ENCODE results near the gene STX18. TPM values are rescaled to one million over a fixed set of nuclear protein-coding genes. Genes with fewer than 3 reads are reported as not detected.
"Not testable (repeated sequence)": the region's sequence is repeated elsewhere in the genome, so short reads cannot be mapped to it uniquely, and the experiment has no call there.

The STX18 gene
- total RNA-seq, 2 donors from 2014 or later: 18.5 to 39.8 TPM

DNA sequence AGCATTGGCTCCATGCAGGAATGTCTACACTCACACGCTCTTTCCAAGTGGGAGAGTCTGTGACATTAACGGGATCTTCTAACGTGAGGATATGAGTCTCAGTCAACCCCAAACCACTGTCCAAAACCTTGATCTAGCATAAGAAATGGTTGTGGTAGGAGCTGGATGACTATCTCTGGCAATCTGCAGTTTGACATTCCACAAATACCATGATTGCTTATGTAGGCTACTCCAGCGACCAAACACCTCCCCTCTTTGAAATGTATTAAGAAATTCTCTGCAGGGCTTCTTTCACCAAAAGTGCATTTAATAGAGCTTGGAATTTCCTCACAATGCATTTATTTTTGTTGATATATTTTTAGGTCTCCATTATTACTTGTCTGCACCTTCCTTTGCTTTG lies 14.1 kb upstream of the STX18 start:
- no peaks in the 10 kb centered on the region for H3K9me3 ChIP-seq
- DNase-seq (ENCODE audit: low spot score): no peak
- H3K4me1 ChIP-seq (ENCODE audit: control insufficient read depth in 1 of 2, low read depth in 2 of 2): no peaks in the 10 kb centered on the region
- ATAC-seq (ENCODE audit: insufficient number of reproducible peaks, low FRiP score, low read depth): no peak
- H3K4me3 ChIP-seq: no peak overlapping the region
- H3K27me3 ChIP-seq (replicated peaks; ENCODE audit: insufficient read depth): no peaks in the 10 kb centered on the region
- H3K36me3 ChIP-seq: no peaks in the 10 kb centered on the region
- no peak overlapping the region for H3K27ac ChIP-seq
- TF ChIP-seq, protein P1, sequence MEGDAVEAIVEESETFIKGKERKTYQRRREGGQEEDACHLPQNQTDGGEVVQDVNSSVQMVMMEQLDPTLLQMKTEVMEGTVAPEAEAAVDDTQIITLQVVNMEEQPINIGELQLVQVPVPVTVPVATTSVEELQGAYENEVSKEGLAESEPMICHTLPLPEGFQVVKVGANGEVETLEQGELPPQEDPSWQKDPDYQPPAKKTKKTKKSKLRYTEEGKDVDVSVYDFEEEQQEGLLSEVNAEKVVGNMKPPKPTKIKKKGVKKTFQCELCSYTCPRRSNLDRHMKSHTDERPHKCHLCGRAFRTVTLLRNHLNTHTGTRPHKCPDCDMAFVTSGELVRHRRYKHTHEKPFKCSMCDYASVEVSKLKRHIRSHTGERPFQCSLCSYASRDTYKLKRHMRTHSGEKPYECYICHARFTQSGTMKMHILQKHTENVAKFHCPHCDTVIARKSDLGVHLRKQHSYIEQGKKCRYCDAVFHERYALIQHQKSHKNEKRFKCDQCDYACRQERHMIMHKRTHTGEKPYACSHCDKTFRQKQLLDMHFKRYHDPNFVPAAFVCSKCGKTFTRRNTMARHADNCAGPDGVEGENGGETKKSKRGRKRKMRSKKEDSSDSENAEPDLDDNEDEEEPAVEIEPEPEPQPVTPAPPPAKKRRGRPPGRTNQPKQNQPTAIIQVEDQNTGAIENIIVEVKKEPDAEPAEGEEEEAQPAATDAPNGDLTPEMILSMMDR (IDR thresholded peaks at IDR 0.05): no peak

- DNase-seq (ENCODE audit: low spot score): no peak
- Histone ChIP-seq H3K27ac (no peak overlapping the region), H3K36me3 (no peaks in the 10 kb centered on the region)
These were observed 12.4 kb upstream of the STX18 start for GRCh38 chr4:4554234-4554633.

GRCh38 chr4:4552042-4552441 lies 10.2 kb upstream of the STX18 start:
- H3K4me1 ChIP-seq (ENCODE audit: control insufficient read depth in 1 of 2, low read depth in 2 of 2); H3K36me3 ChIP-seq; ATAC-seq (ENCODE audit: insufficient number of reproducible peaks, low FRiP score, low read depth); H3K9me3 ChIP-seq; DNase-seq (ENCODE audit: low spot score); H3K27me3 ChIP-seq (replicated peaks; ENCODE audit: insufficient read depth); H3K4me3 ChIP-seq; H3K27ac ChIP-seq: not testable (repeated sequence)

More at GRCh38 chr4:4554234-4554633, 12.4 kb upstream of the STX18 start:
- TF ChIP-seq, protein P1 (IDR thresholded peaks at IDR 0.05): no peak
- Histone ChIP-seq H3K4me1 (ENCODE audit: control insufficient read depth in 1 of 2, low read depth in 2 of 2) (no peaks in the 10 kb centered on the region), H3K9me3 (no peaks in the 10 kb centered on the region), H3K4me3 (no peak overlapping the region), H3K27me3 (replicated peaks; ENCODE audit: insufficient read depth) (no peaks in the 10 kb centered on the region)
- ATAC-seq (ENCODE audit: insufficient number of reproducible peaks, low FRiP score, low read depth): no peak

DNA sequence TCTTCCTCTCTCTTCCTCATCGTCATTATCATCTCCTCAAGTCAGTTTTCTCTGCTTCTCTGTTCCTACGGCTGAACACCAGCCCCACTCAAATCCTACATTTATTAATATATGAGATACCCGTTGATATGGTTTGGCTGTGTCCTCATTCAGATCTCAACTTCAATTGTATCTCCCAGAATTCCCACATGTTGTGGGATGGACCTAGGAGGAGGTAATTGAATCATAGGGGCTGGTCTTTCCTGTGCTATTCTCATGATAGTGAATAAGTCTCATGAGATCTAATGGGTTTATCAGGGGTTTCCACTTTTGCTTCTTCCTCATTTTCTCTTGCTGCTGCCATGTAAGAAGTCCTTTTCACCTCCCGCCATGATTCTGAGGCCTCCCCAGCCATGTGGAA lies 8.3 kb upstream of the STX18 start:
- H3K27ac ChIP-seq; H3K27me3 ChIP-seq (replicated peaks; ENCODE audit: insufficient read depth); H3K4me3 ChIP-seq; ATAC-seq (ENCODE audit: insufficient number of reproducible peaks, low FRiP score, low read depth); H3K4me1 ChIP-seq (ENCODE audit: control insufficient read depth in 1 of 2, low read depth in 2 of 2); H3K36me3 ChIP-seq; DNase-seq (ENCODE audit: low spot score); H3K9me3 ChIP-seq: not testable (repeated sequence)

- no peak for DNase-seq (ENCODE audit: low spot score)
- ATAC-seq (ENCODE audit: insufficient number of reproducible peaks, low FRiP score, low read depth): no peak
- H3K36me3 ChIP-seq: peaks cover 7% of the 10 kb centered on the region
- TF ChIP-seq, protein P1 (IDR thresholded peaks at IDR 0.05): no peak
- no peak overlapping the region for H3K27ac ChIP-seq
- H3K9me3 ChIP-seq: no peaks in the 10 kb centered on the region
- H3K4me3 ChIP-seq: no peak overlapping the region
- no peaks in the 10 kb centered on the region for H3K27me3 ChIP-seq (replicated peaks; ENCODE audit: insufficient read depth)
- H3K4me1 ChIP-seq (ENCODE audit: control insufficient read depth in 1 of 2, low read depth in 2 of 2): no peaks in the 10 kb centered on the region
These were observed 7.7 kb upstream of the STX18 start for GRCh38 chr4:4549534-4549933.

- Histone ChIP-seq H3K27ac (no peak overlapping the region), H3K4me1 (ENCODE audit: control insufficient read depth in 1 of 2, low read depth in 2 of 2) (peaks cover 19 to 37% of the 10 kb centered on the region in 2 donors), H3K27me3 (replicated peaks; ENCODE audit: insufficient read depth) (no peaks in the 10 kb centered on the region), H3K36me3 (peaks cover 7% of the 10 kb centered on the region), H3K4me3 (peak overlapping the region; percentile 87), H3K9me3 (no peaks in the 10 kb centered on the region)
- TF ChIP-seq, protein P1 (IDR thresholded peaks at IDR 0.05): no peak
- no peak for ATAC-seq (ENCODE audit: insufficient number of reproducible peaks, low FRiP score, low read depth)
- no peak for DNase-seq (ENCODE audit: low spot score)
These were observed 1.1 kb upstream of the STX18 start for GRCh38 chr4:4542774-4543485.
